Measurements from ENCODE around the gene STT3A.
A peak's percentile ranks its signal among the peaks of the same experiment; 100 is the strongest.

The STT3A gene

GRCh38 chr11:125564357-125564756, 28.3 kb upstream of the STT3A start:
- Histone ChIP-seq H4K20me1 (ENCODE audit: insufficient read depth, low read length) (no peaks in the 10 kb centered on the region), H3K4me1 (ENCODE audit: insufficient read depth, low read length, severe bottlenecking) (no peaks in the 10 kb centered on the region), H3K4me2 (ENCODE audit: low read length) (no peak overlapping the region), H3K9me2 (ENCODE audit: low read depth, low read length) (no peaks in the 10 kb centered on the region), H3K27me3 (ENCODE audit: insufficient read depth, low read length) (no peaks in the 10 kb centered on the region), H3F3A (ENCODE audit: insufficient read depth, low read length) (no peaks in the 10 kb centered on the region), H2AFZ (ENCODE audit: low read length) (no peak overlapping the region), H3K4me3 (ENCODE audit: low read depth, low read length, poor library complexity, severe bottlenecking) (no peak overlapping the region), H3K9me3 (ENCODE audit: low read length) (no peaks in the 10 kb centered on the region), H3K9ac (ENCODE audit: low read length) (no peak overlapping the region), H3K36me3 (ENCODE audit: insufficient read depth, low read length) (no peaks in the 10 kb centered on the region), H3K79me2 (ENCODE audit: insufficient read depth, low read length) (no peaks in the 10 kb centered on the region), H3K27ac (ENCODE audit: low read depth, low read length, poor library complexity, severe bottlenecking) (no peak overlapping the region)
- TF ChIP-seq, protein P1, sequence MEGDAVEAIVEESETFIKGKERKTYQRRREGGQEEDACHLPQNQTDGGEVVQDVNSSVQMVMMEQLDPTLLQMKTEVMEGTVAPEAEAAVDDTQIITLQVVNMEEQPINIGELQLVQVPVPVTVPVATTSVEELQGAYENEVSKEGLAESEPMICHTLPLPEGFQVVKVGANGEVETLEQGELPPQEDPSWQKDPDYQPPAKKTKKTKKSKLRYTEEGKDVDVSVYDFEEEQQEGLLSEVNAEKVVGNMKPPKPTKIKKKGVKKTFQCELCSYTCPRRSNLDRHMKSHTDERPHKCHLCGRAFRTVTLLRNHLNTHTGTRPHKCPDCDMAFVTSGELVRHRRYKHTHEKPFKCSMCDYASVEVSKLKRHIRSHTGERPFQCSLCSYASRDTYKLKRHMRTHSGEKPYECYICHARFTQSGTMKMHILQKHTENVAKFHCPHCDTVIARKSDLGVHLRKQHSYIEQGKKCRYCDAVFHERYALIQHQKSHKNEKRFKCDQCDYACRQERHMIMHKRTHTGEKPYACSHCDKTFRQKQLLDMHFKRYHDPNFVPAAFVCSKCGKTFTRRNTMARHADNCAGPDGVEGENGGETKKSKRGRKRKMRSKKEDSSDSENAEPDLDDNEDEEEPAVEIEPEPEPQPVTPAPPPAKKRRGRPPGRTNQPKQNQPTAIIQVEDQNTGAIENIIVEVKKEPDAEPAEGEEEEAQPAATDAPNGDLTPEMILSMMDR (IDR thresholded peaks at IDR 0.05; ENCODE audit: low read length): no peak
- no peak for TF ChIP-seq EZH2 (IDR thresholded peaks at IDR 0.05; ENCODE audit: borderline replicate concordance, low read length)

- Histone ChIP-seq H3K4me1 (ENCODE audit: insufficient read depth, low read length, severe bottlenecking) (peaks cover 14% of the 10 kb centered on the region), H3K36me3 (ENCODE audit: insufficient read depth, low read length) (no peaks in the 10 kb centered on the region; the same call in 1 of the 2 replicates), H3K4me3 (ENCODE audit: low read depth, low read length, poor library complexity, severe bottlenecking) (no peak overlapping the region), H3K9me2 (ENCODE audit: low read depth, low read length) (no peaks in the 10 kb centered on the region), H3K4me2 (ENCODE audit: low read length) (no peak overlapping the region), H3K27me3 (ENCODE audit: insufficient read depth, low read length) (no peaks in the 10 kb centered on the region), H3K79me2 (ENCODE audit: insufficient read depth, low read length) (peaks cover 14% of the 10 kb centered on the region; the same call in 1 of the 2 replicates), H3K27ac (ENCODE audit: low read depth, low read length, poor library complexity, severe bottlenecking) (no peak overlapping the region), H2AFZ (ENCODE audit: low read length) (no peak overlapping the region), H3K9me3 (ENCODE audit: low read length) (no peaks in the 10 kb centered on the region), H3F3A (ENCODE audit: insufficient read depth, low read length) (no peaks in the 10 kb centered on the region), H3K9ac (ENCODE audit: low read length) (no peak overlapping the region), H4K20me1 (ENCODE audit: insufficient read depth, low read length) (no peaks in the 10 kb centered on the region)
- TF ChIP-seq, protein P1 (IDR thresholded peaks at IDR 0.05; ENCODE audit: low read length): no peak
- TF ChIP-seq EZH2 (IDR thresholded peaks at IDR 0.05; ENCODE audit: borderline replicate concordance, low read length): no peak
These were observed 26.4 kb upstream of the STT3A start for GRCh38 chr11:125566235-125566634.

- peak within 1 kb of the TSS; percentile 98 for H3K9ac ChIP-seq (ENCODE audit: low read length)
- peaks cover 19% of the 10 kb centered on the region; the same call in 1 of the 2 replicates for H3K79me2 ChIP-seq (ENCODE audit: insufficient read depth, low read length)
- H3K27me3 ChIP-seq (ENCODE audit: insufficient read depth, low read length): no peaks in the 10 kb centered on the region
- TF ChIP-seq, protein P1 (IDR thresholded peaks at IDR 0.05; ENCODE audit: low read length): peak; percentile 43
- no peak for TF ChIP-seq EZH2 (IDR thresholded peaks at IDR 0.05; ENCODE audit: borderline replicate concordance, low read length)
- H3K9me2 ChIP-seq (ENCODE audit: low read depth, low read length): no peaks in the 10 kb centered on the region
- H3K4me1 ChIP-seq (ENCODE audit: insufficient read depth, low read length, severe bottlenecking): peaks cover 14% of the 10 kb centered on the region
- H2AFZ ChIP-seq (ENCODE audit: low read length): peak within 1 kb of the TSS; percentile 54; the same call in 1 of the 2 replicates
- no peaks in the 10 kb centered on the region for H4K20me1 ChIP-seq (ENCODE audit: insufficient read depth, low read length)
- H3K27ac ChIP-seq (ENCODE audit: low read depth, low read length, poor library complexity, severe bottlenecking): peak within 1 kb of the TSS; percentile 73
- H3K36me3 ChIP-seq (ENCODE audit: insufficient read depth, low read length): peaks cover 9% of the 10 kb centered on the region
- peak within 1 kb of the TSS; percentile 64 for H3K4me2 ChIP-seq (ENCODE audit: low read length)
- H3F3A ChIP-seq (ENCODE audit: insufficient read depth, low read length): no peaks in the 10 kb centered on the region
- no peaks in the 10 kb centered on the region for H3K9me3 ChIP-seq (ENCODE audit: low read length)
- peak within 1 kb of the TSS; percentile 99 for H3K4me3 ChIP-seq (ENCODE audit: low read depth, low read length, poor library complexity, severe bottlenecking)
These were observed 23.4 kb upstream of the STT3A start, which contains the start of gene EI24 for GRCh38 chr11:125568970-125569914. Gene EI24, plus strand, starts transcription at chr11:125569477. Its CDS starts 3,051 bp downstream, at chr11:125572528.

Data from OCI-LY1 (cell line).